Left hindlimb (tissue), 1 donor: ENCODE data around the gene POTEG.
"Not testable (repeated sequence)": the region's sequence is repeated elsewhere in the genome, so short reads cannot be mapped to it uniquely, and the experiment has no call there.

Experiments used
- DNase-seq: peaks from one replicate; pipeline ENCODE4 v3.0.0-alpha.2; 2018

Gene POTEG

GRCh38 chr14:19434241-19434640 is at the start of gene POTEG:
Gene POTEG (minus strand): TSS chr14:19434341. CDS start chr14:19434289, 52 bp downstream.
- DNase-seq = not testable (repeated sequence)

- not testable (repeated sequence) for DNase-seq
Observed at GRCh38 chr14:19482093-19482492, 48.0 kb upstream of the POTEG start.

GRCh38 chr14:19481421-19481820 is 47.3 kb upstream of the POTEG start:
- DNase-seq = not testable (repeated sequence)

GRCh38 chr14:19480491-19480890 is 46.4 kb upstream of the POTEG start:
- DNase-seq = not testable (repeated sequence)

GRCh38 chr14:19445761-19446160 is 11.6 kb upstream of the POTEG start:
- DNase-seq = not testable (repeated sequence)

- DNase-seq = not testable (repeated sequence)
Observed at GRCh38 chr14:19439826-19440225, 5.7 kb upstream of the POTEG start.

GRCh38 chr14:19439219-19439618 is 5.1 kb upstream of the POTEG start:
- DNase-seq = not testable (repeated sequence)

GRCh38 chr14:19437126-19437443 is 2.9 kb upstream of the POTEG start:
- not testable (repeated sequence) for DNase-seq

GRCh38 chr14:19436311-19437125 is 2.4 kb upstream of the POTEG start:
- DNase-seq = not testable (repeated sequence)

- not testable (repeated sequence) for DNase-seq
Observed at GRCh38 chr14:19435852-19436251, 1.7 kb upstream of the POTEG start.

GRCh38 chr14:19434891-19435290 is 750 bp upstream of the POTEG start:
- not testable (repeated sequence) for DNase-seq

GRCh38 chr14:19433765-19434164 is 376 bp downstream of the POTEG start:
- not testable (repeated sequence) for DNase-seq

GRCh38 chr14:19408519-19408918 is 25.6 kb downstream of the POTEG start:
- DNase-seq = not testable (repeated sequence)

- DNase-seq = not testable (repeated sequence)
Observed at GRCh38 chr14:19402097-19402496, 32.0 kb downstream of the POTEG start.

GRCh38 chr14:19394727-19395126 is 39.4 kb downstream of the POTEG start:
- not testable (repeated sequence) for DNase-seq

- DNase-seq = not testable (repeated sequence)
Observed at GRCh38 chr14:19390230-19390629, 43.9 kb downstream of the POTEG start.

GRCh38 chr14:19388741-19389140 is 45.4 kb downstream of the POTEG start:
- not testable (repeated sequence) for DNase-seq

GRCh38 chr14:19386996-19387395 is 47.1 kb downstream of the POTEG start:
- not testable (repeated sequence) for DNase-seq

GRCh38 chr14:19386309-19386708 is 47.8 kb downstream of the POTEG start:
- not testable (repeated sequence) for DNase-seq

GRCh38 chr14:19384088-19384781 is 49.9 kb downstream of the POTEG start:
- DNase-seq = not testable (repeated sequence)

GRCh38 chr14:19383008-19383584 is 51.0 kb downstream of the POTEG start:
- DNase-seq = not testable (repeated sequence)

GRCh38 chr14:19380137-19380536 is 54.0 kb downstream of the POTEG start:
- DNase-seq = not testable (repeated sequence)

- DNase-seq = not testable (repeated sequence)
Observed at GRCh38 chr14:19374451-19374903, 59.7 kb downstream of the POTEG start.
